NCI-H524 (cell line): ENCODE data around the gene TIGD1.
"Not testable (repeated sequence)": the region's sequence is repeated elsewhere in the genome, so short reads cannot be mapped to it uniquely, and the experiment has no call there.

ENCODE experiments used
- DNase-seq, 2 experiments: peaks; one replicate each; lab custom pipeline; 2025; lab: John Stamatoyannopoulos, UW

TIGD1 gene

DNA sequence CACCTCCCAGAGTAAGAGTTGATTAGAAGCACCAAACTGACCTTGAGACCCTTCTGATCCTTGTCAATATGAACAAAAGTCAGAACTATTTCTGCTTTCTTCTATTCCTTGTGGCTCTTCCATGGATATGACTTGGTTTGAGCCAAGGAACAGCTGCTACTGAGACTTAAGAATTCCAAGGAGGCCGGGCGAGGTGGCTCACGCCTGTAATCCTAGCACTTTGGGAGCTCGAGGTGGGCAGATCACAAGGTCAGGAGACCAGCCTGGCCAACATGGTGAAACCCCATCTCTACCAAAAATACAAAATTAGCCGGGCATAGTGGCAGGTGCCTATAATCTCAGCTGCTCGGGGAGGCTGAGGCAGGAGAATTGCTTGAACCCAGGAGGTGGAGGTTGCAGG lies 20.1 kb upstream of the TIGD1 start:
- not testable (repeated sequence) for DNase-seq

DNA sequence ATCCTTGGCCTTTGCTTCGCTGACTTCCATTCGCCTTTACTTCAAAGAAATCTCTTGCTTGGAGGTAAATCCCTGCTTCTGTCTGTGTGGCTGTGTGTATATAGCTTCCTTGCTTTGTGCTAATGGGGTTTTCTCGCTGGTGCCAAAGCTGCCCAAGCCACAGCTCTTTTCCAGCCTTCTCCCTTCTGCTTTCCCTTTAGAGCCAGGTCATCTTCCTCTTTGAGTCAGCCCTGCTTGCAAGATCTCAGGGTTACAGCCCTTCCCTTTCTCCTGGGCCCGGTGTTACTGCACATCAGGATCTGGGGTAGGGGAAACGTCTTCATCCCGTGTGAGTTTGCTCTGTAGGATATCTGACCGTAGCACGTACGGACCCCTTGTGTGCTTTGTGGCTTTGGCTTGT lies 19.2 kb upstream of the TIGD1 start:
- no peak for DNase-seq

DNA sequence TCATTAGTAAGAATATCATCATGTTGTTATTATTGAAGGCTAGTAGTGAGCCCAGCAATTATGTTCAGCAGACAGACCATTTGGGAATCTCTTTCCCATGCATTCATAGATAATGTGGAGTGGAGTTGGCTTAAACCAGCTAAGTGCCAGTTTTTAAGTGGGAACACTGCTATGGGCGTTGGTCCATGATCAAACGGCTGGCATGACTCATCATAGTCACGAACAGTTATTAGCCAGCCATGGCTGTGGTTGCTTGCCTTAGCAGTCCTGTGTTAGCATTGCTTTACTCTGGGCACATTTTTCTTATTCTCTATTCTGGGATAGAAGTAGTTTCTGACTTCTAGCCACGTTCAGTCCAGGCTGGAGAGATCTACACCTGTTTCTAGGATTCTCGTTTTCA lies 17.8 kb upstream of the TIGD1 start:
- no peak for DNase-seq

DNA sequence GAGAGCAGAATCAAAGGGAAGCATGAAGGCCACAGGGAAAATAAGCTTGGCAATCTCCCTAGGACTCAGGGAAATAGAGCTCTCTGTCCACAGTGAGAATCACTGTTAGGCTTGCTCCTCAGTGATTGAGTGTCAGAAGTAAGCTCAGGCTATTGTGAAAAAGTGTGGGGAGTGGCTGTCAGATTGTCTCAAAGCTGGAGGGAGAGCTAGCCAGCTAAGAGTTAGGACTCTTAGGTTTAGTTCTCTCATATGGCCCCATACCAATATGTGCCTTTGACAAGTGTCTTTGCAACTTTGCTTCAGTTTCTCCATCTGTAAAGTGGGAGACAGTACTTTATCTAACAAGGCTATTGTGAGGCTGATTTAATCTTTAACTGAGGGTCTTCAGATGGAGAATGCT lies 17.4 kb upstream of the TIGD1 start:
- DNase-seq: no peak

DNA sequence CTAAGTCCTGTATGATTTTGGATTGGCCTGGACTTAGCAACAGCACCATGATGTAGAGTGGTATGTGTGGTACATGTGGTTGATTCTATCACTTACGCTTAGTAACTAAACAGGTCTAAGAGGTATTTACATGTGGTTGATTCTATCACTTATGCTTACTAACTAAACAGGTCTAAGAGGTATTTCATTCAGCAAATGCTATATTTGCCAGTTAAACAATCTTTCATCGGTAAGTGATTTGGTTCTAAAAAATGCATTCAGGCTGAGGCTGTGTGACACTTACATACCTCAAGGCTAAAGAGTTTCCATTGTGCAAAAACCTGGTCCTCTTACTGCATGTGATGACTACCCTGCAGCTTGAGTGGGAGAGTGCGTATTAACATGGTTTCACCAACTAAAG lies 13.2 kb upstream of the TIGD1 start:
- no peak for DNase-seq

DNA sequence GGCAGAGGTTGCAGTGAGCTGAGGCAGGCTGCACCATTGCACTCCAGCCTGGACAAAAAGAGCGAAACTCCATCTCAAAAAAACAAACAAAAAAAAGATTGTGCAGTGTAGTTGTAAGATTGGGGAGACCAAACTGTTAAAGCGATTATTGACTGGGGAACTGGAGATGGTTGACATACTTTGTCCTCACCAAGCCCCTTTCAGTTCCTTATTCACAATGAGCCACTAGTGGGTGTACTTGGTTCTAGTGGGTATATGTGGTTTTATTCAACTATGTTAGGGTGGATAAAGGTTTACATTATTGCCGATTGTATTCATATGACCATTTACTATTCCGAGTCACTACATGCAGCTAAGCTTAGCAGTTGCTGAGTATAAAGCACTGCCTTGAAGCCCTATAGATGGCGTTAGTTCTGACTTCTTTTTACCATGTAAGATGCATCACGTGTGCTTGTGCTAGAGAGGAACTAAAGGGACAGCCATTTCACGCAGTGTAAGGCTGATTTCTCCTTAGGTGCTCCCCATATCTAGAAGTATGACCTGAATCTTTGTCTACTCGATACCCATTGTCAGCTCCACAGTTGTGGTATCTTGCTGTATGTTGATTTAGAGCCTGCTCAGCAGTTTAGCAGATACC lies 12.3 kb upstream of the TIGD1 start:
- no peak for DNase-seq

DNA sequence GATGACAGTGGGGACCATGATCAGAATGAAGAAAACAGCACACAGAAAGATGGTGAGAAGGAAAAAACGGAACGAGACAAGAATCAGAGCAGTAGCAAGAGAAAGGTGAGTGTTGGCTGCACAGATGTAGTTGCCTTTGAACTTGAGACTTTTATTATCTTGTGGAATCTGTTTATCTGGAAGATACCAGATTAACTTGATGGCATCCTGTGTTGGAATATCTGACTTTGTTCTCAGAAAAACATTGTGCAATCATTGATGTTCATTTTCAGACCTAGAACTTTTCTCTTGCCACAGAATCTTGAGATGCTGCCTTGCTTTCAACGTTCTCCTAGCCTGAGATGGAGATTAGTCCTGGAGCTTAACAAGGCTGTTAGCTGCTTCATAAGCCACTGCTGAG lies 6.1 kb upstream of the TIGD1 start:
- DNase-seq: no peak

DNA sequence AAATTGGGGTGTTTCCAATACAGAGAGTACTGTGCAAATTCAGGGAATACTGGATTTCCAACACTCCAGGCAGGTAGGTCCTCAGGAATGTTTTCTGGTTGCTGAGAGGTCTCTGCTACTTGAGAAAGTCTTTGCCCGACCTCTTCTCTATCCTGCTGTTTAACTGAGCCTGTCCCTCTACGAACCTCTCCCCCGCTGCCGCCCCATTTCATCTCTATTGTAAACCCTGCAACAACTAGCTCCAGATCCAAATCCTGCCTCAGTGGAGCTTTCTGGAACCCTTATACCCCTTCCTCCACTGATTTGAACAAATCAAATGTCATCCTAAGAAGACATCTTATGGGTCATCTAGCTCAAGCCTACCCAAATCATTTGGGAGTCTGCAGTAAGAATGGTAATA lies 1.4 kb upstream of the TIGD1 start:
- DNase-seq: no peak

DNA sequence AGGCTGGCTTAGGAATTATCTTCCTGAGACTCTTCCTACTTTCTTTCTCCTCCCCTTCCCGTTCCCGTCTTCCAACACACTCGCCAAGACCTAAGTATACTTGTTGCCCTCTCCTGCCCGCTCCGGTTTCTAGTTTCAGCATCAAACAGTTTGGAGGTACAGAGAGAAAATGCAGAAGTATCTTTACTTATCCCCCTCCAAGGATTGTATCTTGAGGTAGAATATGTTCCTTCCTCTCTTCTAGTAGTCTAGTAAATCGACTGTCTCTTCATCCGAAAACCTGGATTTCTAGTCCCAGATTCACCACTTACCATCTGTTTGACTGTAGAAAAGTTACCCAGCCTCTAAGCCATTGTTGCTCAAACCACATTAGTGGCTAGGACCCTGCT lies 887 bp upstream of the TIGD1 start:
- DNase-seq: no peak

DNA sequence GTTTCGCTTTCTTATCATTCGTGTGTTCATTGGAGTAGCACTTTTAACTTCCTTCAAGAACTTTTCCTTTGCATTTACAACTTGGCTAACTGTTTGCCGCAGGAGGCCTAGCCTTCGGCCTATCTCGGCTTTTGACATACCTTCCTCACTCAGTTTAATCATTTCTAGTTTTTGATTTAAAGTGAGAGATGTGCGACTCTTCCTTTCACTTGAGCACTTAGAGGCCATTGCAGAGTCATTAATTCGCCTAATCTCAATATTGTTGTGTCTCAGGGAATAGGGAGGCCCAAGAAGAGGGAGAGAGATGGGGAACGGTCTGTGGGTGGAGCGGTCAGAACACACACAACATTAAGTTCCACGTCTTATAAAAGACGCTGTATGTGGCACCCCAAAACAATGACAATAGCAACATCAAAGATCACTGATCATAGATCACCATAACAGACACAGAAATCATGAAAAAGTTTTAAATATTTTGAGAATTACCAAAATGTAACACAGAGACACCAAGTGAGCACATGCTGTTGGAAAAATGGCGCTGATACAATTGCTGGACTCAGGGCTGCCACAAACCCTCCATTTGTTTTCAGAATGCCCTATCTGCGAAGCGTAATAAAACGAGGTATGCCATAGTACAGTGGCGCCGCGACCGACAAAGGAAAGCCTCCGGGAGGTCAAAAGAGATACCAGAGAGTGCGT lies 553 bp downstream of the TIGD1 start:
- peak in 1 of 2 experiments; percentile 43 for DNase-seq

DNA sequence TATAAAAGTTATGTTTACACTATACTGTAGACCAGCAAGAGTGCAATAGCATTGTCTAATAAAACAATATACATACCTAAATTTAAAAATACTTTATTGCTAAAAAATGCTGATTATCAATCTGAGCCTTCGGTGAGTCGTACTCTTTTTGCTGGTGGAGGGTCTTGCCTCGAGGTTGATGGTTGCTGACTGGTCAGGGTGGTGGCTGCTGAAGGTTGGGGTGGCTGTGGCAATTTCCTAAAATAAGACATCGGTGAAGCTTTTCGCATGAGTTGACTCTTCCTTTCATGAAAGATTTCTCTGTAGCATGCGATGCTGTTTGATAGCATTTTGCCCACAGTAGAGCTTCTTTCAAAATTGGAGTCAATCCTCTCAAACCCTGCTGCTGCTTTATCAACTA lies 2.4 kb downstream of the TIGD1 start:
- no peak for DNase-seq

DNA sequence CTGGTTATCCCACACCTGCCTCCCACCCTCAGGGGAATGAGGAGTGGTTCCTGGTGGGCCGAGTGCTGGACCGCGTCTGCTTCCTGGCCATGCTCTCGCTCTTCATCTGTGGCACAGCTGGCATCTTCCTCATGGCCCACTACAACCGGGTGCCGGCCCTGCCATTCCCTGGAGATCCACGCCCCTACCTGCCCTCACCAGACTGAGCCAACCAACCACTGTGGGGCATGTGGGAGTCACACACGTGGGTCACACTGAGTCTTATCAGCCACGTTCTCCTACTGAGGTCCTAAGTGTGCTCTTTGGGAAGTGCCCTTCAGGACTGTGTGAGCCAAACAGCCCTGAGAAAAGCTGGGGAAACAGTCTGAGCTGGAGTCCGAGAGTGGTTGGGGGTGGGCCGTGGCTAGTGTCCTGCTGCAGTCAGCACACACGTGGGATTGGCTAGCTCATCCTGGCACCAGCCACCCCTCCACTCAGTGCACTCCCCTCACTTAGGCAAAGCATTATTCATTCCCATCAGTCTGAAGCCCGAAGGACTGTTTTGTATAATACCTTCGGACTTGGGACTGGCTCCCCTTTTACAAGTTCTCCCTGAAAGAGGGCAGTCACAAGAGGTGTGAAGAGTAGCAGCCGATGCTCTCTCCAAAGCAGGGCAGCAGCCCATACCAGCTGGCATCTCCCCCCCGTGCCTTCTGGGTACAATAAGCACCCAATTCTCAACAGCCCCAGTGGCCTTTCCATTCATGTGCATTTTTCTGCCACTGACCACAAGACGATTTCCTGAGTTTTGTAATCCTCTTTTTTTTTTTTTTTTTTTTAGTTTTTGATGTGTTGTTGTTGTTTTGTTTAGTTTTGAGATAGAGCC lies 4.6 kb downstream of the TIGD1 start:
- DNase-seq: no peak

DNA sequence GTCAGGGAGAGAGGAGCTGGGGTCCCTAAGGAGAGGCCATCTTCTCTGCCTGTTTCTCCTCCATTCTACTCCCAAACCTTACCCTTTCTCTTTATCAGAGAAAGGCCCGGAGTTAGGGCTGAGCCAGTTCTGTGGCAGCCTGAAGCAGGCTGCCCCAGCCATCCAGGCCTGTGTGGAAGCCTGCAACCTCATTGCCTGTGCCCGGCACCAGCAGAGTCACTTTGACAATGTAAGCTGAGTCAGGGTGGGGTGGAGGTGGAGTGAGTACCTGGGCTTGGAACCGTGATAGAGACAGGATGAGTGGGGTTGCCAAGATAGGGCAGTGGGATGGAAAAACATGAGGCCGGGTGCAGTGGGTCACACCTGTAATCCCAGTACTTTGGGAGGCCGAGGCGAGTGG lies 5.7 kb downstream of the TIGD1 start:
- no peak for DNase-seq

DNA sequence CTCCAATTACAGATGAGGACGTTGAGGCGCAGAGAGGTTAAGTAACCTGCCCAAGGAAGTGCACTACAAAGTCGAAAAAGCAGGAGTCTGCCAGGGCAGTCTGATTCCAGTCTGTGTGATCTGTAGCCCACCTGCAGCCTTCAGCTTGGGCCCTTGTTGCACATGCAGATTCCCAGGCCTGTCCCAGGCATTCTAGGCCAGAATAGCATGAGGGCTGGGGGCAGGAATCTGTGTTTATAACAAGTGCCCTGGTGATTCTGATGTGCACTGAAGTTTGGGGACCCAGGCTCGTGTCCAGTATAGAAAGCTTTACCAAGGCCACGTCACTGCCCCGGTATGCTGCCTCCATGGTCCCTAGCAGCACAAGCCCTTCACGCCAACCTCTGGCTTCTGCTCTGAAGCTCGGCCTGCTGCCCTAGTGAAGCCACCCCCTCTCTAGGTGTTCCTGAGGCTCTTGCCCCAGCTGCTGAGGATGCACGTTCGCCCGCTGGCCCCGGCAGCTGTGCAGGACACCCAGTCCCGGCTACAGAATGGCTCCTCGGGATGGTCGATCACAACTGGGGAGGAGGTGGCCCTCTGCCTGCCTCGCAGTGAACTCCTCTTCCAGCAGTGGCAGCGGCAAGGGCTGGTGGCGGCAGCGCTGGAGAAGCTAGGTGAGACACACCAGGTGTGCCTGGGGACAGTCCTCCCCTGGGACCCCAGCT lies 6.3 kb downstream of the TIGD1 start:
- no peak for DNase-seq

DNA sequence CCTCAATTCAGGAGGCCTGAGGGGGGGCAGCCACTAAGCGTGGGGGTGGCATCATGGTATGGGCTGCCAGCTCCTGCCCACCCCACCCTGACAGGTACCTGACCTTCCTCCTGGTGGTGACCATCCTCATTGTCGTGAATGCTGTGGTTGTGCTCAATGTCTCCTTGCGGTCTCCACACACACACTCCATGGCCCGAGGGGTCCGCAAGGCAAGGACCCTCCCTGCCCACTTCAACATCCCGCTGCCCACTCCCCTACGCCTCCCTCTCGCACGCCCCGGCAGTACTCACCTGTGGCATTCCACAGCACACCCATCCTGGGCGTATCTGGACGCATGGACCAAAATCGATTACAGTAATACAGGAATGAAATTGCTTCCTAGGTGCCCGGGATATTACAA lies 6.9 kb downstream of the TIGD1 start:
- no peak for DNase-seq

DNA sequence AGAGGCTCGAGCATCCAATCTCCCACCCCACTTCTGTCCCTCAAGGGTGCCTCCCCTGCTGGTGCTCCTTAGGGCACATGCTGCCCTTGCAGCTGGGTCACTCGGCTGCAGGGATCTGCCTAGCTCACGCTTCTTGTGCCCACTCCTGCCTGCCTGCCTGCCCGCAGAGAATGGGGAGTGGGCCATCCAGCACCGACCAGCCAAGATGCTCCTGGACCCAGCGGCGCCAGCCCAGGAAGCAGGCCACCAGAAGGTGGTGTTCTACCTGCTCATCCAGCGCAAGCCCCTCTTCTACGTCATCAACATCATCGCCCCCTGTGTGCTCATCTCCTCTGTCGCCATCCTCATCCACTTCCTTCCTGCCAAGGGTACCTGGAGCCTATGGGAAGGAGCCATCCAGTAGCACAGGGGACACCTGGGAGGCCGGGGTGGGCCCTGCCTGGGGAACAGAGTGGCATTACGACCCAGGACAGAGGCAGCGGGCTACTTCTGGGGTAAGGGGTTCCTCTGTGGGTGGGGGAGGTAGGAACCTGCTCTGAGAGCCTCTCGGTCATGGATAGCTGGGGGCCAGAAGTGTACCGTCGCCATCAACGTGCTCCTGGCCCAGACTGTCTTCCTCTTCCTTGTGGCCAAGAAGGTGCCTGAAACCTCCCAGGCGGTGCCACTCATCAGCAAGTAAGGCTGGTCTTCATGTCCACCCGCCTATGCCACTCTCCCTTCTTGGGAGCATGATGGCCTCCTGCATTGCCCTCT lies 7.5 kb downstream of the TIGD1 start:
- no peak for DNase-seq

DNA sequence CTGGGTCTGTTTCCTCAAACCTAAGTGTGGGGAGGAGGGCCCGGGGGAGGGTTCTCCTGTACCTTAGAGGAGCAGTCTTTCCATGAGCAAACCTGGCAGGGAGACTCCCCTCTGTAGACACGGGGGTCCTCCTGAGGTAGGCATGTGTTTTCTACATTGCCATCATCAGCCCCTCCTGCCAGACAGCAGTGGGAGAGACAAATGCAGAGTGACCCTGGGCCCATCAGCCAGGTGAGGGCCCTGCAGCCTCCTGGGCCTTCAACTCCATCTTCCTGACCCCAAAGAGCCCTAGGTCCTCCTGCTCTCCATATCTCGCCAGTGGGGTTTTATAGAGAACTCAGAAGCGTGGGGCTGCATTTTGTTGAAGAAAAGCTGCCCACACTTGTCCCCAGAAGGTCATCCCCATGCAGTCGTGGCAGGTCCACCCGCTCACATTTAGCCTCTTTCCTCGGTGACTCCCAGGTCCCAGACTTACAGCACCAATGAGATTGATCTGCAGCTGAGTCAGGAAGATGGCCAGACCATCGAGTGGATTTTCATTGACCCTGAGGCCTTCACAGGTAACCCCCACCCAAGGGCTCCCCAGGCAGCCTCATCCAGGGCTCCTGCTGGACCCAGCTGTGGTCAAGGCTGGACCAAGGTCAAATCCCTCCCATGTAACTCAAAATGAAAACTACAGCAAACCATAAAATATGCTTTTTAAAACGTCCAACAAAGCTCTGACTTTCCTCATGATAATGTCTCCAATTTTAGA lies 8.2 kb downstream of the TIGD1 start:
- DNase-seq: no peak

DNA sequence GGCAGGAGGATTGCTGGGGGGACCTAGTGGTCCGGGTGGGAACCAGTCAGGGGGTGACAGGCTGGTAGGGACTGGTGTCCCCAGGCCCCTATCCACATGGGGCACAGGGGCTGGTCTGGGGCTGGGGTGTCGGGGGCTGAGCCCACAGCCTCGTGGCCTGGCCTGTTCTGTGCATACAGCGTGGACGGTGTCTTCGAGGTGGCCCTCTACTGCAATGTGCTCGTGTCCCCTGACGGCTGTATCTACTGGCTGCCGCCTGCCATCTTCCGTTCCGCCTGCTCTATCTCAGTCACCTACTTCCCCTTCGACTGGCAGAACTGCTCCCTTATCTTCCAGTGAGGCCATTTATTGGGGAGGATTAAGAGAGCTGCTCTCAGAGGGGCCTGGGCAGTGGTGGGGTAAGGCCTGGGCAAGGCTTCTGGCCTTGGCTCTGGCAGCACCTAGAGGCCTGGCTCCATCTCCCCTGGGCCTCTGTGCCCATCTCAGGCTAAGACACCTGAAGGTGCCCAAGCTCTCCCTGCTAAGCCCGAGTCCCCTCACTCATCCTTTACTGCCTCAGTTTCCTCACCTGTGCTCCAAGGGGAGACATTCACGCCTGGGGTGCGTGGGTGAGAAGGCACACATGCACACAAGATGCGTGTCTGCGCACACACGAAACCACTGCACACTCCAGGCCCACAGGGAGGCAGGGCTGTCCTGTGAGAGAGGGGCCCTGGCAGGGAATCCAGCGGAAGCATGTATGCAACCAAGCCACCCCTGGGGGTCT lies 9.0 kb downstream of the TIGD1 start:
- no peak for DNase-seq

DNA sequence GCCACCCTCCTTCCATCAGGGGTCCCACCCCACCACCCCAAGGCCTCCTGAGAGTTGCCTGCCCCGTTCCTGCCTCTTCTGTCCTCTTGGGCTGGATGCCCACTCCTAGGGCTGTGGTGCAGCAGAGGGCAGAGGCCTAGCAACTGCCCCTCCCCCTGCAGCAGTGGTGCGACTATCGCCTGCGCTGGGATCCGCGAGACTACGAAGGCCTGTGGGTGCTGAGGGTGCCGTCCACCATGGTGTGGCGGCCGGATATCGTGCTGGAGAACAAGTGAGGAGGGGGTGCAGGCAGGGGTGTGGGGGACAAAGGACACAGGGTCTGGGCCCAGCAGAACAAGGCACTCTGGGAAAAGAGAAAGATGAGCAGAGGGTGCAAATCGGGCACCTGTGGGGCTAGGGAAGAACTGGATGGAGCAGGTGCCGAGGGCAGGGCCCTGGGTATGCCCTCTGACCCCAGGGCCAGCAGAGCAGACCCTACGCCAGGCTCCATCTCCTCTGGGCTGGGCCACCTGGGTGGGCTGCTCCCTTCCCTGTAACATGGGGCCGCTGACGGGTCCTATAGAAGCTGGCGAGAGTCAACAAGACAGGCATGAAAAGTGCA lies 9.8 kb downstream of the TIGD1 start:
- no peak for DNase-seq
